Hippocampal formation (tissue), 2 donors: ENCODE data around the gene MCF2L2.

Source experiments
- DNase-seq, 2 donors: peaks; one replicate each; lab custom pipeline; 2025; lab: John Stamatoyannopoulos, UW

MCF2L2 gene

DNA sequence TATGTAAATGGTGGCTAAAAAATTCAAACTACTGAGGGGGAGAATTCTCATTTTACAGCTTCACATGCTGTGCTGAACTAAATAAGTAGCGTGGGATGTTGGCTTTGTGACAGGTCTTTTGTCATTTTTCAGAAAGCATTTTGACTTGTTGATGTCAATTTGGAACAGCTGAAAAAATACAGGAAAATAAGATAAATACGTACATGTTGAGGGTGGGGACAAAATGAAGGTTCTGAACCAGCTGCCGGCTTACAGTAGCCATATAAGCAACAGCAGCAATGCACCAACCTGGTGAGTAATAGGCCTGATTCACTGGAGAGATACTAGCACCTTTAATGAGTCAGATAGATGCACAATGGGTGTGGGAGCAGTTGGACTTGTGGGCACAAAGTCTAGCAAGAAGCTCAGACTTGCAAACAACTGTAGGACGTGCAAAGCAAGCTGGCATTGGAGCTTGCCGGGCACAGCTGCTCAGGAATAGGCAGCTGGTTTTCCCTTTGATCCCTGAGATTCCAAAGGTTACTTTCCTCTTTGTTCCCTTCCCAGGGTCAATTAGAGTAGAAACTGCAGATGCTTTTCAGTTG, 162.5 kb downstream of the MCF2L2 start:
- DNase-seq, result no peak

- peak; percentile 37 to 39 for DNase-seq
Measured at GRCh38 chr3:183265157-183265642, 163.2 kb downstream of the MCF2L2 start.

- no peak for DNase-seq
Measured at GRCh38 chr3:183264268-183264667, 164.2 kb downstream of the MCF2L2 start.

- no peak for DNase-seq
Measured at GRCh38 chr3:183262875-183263378, 165.5 kb downstream of the MCF2L2 start.

- no peak for DNase-seq
Measured at GRCh38 chr3:183261151-183261724, 167.2 kb downstream of the MCF2L2 start.

DNA sequence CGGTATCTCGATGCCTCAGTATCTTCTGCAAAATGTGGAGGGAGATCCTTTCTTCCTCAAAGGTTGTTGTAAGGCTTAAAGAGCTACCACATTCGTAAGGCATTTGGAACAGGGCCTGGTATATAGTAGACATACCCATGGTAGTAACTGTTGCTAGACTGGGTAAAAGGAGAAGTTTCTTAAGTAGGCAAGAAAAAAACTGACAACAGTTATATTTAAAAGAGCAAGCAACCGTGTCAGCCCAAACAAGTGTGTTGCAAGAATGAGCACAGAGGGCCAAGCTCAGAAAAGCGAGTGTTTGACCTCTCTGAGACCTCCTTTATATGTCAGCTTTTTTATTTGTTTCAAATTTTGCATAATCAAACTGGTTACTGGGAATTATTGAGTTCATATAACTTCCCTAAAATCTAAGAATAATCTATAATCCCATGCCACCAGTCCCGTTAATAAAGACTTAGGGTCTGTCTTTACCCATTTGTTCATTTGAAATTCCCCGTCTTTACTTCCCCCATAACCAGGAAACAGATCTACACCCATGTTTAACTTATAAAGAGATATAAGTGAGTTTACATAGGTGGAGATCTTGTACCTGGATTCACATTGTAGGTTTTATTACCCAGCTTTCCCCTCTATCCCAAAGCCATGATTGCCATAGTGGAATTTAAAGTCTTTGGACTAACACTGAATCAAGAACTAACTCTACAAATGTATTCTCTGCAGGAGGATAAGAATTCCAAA, 168.1 kb downstream of the MCF2L2 start:
- DNase-seq, result peak in 1 of 2 donors; percentile 49

DNA sequence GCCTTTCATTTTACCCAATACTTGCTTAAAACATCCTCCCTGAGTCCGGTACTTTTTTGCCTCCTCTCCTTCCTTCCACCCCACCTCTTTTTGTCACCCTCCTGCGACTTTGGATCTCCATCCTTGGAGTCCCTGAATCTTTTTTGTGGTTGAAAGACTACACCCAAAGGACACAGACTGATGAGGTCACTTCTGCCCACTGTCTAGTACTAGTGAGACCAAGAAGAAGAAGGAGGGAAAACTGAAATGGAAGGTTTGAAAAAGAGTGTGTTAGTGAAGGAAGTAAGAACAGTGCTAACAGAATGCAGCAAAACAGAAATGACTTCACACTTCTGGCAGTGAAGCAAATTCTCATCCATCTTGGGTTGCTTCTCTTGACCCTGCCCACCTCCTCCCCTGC, 168.8 kb downstream of the MCF2L2 start:
- DNase-seq, result no peak

DNA sequence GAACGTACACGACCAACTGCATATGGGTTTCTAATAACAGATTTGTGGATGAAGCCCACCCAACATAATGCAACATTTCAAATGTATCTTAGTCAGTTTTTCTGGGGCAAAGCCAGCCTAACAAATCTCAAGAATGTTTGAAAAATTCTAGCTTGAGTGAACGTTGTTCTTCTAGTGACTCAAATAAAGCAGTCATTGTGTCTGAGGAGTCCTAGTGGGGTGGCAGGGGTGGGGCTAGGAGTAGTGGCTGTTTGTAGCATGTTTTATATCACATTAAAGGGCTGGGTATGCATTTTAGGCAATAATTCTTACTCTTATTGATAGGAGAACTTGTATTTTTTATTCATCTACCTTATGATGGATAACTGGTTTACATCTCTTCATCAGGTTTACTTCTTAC, 169.3 kb downstream of the MCF2L2 start:
- no peak for DNase-seq

- DNase-seq, result no peak
Measured at GRCh38 chr3:183255348-183255730, 173.1 kb downstream of the MCF2L2 start.

GRCh38 chr3:183254487-183255347, 173.7 kb downstream of the MCF2L2 start:
- DNase-seq, result no peak

GRCh38 chr3:183253528-183254486, 174.6 kb downstream of the MCF2L2 start:
- DNase-seq, result no peak

DNA sequence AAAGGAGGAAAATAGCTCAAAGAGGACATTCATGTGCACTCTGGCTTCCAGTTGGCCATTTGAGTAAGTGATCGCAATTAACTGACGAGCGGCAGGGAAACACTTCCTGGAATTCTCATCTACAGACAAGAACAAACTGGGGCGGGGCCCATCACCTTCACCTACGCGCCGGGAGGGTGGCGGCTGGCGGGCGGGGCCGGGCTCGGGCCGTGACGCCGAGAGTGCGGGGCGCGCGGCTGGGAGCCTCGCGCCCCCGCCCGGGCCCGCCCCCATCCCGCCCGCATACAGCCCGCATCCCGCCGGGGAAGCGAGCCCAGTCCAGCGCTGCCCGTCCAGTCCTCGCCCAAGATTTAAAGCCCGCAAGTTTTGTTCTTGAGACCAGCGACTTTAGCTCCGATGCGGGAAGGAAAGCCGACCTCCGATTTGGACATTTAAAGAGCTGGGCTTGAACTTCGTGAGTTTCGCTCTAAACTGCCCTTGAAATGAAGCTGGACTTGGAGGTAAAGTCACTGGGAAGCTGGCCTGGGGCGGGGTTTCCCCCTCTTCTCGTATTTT, 175.4 kb downstream of the MCF2L2 start, which contains the start of gene B3GNT5:
B3GNT5 (plus strand) TSS at position 281 of the 555 bp plus-strand sequence. CDS start 16,546 bp downstream, outside the sequence.
- no peak for DNase-seq

- DNase-seq, result no peak
Measured at GRCh38 chr3:183252118-183252782, 176.2 kb downstream of the MCF2L2 start.

GRCh38 chr3:183249006-183249718, 179.3 kb downstream of the MCF2L2 start:
- DNase-seq, result peak in 1 of 2 donors; percentile 34

DNA sequence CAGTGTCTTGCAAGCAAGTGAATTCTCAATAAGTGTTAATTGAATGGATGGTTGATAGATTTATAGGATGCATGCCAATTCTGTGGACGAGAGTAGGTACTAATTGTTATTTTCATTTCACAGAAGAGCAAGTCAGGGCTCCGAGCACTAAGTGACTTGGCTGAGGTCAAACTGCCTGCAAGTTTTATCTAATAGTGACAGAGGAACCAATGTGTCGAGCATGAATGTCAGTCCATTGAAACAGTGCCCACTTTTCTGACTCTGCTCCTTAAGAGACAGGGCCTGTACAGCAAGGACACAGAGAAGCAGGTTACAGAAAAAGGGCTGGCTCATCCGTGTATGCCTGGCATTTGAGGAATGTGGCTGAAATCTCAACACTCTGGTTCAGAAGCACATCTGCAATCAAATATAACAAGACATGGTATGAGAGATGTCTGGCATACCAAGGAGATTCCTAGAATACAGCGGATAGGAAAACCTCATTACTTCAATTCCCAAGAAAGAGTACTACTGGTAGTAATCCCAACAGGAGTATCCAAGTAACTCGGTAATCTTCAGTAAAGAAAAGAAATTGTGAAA, 181.3 kb downstream of the MCF2L2 start:
- DNase-seq, result no peak

DNA sequence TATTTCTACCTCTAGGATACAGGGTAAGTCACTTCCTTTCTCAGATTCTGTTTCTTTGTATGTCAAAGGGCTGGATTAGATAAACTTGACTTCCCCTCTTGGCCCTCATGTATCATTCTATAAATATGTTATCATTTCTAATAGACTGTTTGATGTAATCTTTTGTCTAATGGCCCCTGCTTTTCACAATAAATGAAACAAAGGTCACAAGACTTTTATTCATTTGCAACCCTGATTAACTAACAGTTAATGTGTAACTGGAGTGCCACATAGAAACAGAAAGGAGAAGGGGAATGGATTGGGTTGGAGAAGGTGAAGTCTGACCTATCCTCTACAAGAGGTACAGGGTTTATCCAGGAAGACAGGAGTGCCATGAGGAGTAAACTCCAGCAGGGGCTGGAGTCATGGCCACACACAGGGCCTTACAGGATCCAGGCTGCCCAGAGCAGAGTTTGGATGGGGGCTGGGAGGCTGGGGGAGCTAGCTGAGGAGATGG, 183.4 kb downstream of the MCF2L2 start:
- no peak for DNase-seq

GRCh38 chr3:183244219-183244618, 184.2 kb downstream of the MCF2L2 start:
- DNase-seq, result no peak

DNA sequence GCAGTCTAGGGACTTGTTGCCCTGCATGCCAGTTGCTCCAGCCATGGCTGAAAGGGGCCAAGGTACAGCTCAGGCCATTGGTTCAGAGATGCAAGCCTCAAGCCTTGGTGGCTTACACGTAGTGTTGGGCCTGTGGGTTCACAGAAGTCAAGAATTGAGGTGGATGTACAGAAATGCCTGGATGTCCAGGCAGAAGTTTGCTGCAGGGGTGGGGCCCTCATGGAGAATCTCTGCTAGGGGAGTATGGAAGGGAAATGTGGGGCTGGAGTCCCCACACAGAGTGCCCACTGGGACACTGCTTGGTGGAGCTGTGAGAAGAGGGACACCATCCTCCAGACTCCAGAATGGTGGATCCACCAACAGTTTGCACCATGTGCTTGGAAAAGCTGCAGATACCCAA, 186.0 kb downstream of the MCF2L2 start:
- no peak for DNase-seq

DNA sequence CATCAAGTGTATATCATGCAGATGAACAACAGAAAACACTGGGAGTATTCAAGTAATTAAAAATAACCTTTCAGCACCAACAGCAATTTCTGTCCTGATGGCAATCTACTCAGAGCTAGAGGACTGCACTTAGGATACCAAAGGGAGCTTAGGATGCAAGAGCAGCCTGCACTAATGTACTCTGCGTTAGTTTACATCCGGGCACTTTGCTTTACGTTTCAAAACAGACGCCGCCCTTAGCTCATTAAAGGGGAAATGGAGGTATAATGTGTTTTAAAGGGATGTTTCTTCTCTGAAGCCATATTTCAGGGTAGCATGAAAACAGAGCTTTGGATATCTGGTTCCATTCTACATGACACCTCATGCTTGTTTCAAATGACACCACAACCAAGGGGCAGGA, 189.4 kb downstream of the MCF2L2 start:
- DNase-seq, result no peak
